GM12873 (cell line): ENCODE results near the gene EIF4A2.

ENCODE experiments used
- TF ChIP-seq, protein P1 (sequence below): IDR thresholded peaks from 2 replicates; pipeline ENCODE4 v1.5.1; 2012; ENCODE audit warnings: low read depth, mild to moderate bottlenecking, moderate library complexity, low read length, control low read depth; ENCODE audit not compliant: insufficient read depth; ENCODE audit errors: missing control alignments

The EIF4A2 gene

DNA sequence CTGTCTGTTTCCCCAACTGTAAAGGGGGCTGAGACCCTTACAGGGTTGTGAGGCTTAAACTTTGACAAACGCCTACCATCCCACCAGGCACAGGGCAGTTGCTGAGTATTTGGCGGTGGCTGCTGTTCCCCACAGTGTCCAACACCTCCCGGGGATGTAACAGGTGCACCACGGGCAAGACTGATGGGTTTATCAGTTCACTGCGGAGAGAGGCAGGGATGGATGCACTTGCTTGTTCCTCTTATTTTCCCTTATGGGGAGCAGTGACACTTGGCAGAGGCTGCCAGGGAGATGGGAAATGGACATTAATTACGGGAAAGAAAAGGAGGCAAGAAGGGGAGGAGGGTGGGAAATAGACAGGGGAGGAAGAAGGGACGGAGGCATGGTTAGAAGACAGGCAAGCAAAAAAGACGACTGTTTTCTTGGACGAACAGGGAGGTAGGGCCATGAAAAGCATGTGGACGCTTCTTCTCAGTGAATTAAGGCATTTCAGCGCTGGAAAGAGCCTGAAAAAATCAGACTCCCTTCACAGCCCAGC, 42.6 kb downstream of the EIF4A2 start:
- TF ChIP-seq, protein P1, sequence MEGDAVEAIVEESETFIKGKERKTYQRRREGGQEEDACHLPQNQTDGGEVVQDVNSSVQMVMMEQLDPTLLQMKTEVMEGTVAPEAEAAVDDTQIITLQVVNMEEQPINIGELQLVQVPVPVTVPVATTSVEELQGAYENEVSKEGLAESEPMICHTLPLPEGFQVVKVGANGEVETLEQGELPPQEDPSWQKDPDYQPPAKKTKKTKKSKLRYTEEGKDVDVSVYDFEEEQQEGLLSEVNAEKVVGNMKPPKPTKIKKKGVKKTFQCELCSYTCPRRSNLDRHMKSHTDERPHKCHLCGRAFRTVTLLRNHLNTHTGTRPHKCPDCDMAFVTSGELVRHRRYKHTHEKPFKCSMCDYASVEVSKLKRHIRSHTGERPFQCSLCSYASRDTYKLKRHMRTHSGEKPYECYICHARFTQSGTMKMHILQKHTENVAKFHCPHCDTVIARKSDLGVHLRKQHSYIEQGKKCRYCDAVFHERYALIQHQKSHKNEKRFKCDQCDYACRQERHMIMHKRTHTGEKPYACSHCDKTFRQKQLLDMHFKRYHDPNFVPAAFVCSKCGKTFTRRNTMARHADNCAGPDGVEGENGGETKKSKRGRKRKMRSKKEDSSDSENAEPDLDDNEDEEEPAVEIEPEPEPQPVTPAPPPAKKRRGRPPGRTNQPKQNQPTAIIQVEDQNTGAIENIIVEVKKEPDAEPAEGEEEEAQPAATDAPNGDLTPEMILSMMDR = no peak

DNA sequence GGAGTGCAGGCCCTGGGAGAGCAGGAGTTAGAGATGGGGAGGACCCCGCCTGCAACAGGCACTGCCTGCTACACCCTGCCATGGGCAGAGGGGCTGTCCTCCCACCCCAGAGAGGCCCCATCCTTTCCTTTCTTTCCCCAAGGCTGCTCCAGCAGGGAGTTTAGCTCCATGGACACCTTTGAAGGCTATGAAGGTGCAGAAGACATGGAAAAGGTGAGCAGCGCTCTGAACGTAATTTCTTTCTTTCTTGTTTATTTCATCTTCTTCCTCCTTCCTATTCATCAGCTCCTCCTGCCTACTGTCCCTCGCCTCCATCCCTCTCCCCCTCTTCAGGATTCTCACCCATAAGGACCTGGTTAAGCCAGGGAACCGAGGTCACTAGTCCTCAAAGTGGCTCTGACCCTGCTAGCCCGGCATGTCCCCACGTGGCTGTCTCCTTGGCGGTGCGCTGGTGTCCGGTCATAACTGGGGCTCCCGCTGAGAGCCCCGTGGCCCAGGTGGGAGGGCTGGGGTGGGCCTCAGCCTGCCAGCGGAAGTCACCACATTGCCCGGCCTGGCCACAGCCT, 43.1 kb downstream of the EIF4A2 start:
- TF ChIP-seq, protein P1 = no peak

DNA sequence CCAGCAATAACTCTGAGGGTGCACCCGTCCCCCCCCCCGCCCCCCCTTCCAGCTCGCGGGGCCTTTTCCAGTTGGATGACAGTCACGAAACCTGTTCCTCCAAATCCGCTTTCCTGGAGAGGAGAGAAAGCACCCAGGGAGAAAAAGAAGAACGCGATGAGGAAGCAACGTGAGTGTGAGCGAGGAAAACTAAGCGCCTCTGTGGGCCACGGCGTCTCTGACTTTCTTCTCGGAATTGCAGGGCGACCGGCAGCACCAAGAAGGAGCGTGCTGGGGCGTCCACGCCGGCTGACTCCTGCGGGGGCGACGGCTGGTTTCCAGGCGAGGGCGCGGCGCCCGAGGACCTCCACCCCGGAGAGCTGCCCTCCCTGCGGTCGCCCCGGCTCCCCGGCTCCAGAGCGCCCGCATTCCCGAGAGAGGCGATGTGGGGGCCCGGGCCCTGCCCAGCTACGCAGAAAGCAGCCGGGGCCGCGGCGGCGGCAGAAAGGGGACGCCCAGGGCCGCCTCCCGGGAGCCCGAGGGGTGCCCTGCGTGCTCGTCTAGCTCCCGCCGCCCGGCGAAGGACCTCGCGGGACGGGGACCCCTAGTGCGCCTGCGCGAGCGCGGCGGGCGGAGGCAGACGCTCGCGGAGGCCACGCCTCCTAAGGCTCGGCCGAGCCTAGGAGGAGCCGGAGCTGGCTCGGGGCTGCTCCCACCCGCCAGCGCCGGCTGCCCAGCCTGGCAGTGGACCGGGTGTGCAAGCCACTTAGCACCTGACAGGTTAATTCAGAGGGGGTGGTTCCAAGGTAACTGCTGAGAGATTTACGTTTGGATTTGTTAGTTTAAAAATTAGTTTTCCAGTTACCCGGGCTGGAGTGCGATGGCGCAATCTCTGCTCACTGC, 43.8 kb downstream of the EIF4A2 start:
- TF ChIP-seq, protein P1 = no peak

DNA sequence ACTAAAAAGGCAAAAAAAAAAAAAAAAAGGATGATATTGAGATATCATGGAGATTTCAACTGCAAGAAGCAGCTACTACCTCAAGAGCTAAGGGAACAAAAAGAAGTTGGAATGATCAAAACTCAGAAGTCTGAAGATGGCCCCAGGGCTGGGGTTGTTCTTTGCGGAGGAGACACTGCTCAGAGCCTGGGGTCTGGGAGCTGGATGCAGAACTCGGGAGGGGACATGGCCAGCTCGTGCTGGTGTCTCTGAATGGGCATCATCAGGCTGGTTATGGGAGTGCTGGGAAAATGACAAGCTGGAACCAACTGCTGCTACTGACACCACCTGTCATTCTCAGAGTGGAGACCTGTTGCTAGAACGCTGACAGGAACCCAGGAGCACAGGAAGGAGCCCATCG, 45.0 kb downstream of the EIF4A2 start:
- TF ChIP-seq, protein P1 = no peak

DNA sequence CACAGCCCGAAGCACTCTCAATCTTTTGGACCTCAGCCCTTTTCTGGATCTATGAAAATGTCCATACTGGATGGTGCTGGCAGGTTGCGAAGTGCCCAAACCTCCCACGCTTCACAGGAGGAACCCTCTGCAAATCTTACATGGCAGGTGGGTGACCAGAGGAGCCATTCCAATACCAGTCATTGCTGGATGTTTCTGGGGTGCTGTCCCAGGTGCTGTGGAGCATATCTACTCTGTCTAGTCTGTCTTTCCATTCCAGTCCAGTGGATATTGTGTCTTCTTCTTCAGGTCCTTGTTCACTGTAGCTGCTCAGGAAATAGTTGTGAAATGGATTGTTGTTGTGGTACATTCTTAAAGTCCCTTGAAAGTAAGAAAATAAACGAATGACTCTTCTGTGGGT, 48.4 kb downstream of the EIF4A2 start:
- TF ChIP-seq, protein P1 = no peak

DNA sequence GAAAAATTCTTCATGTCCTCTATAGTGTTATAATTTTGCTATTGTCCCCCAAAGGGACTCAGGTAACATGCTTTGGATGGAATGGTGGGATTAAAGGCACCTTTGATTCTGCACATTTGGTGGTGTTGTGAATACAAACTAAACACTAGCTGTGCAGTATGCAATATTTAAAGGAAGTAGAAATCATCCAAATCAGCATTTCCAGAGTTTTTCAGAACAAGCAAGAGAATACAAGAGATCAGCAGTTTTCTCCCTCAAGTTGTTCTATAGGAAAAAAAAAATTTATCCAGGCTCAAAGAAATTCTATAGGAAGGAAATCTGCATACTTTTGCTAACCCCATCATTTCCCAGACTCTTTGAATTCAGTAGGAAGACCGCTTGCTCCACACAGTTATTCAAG, 48.9 kb downstream of the EIF4A2 start:
- TF ChIP-seq, protein P1 = no peak
